Lower lobe of right lung (tissue), 2 donors: ENCODE results near the gene VASH2. TPM values are rescaled to one million over a fixed set of nuclear protein-coding genes. Genes with fewer than 3 reads are reported as not detected.

Experiments
- ATAC-seq, 2 donors: fragments of 200-7000 bp; cut with Tn5 transposase; one replicate each; pipeline ENCODE4 v1.9.1; 2020 to 2022; ENCODE audit warnings: mild to moderate bottlenecking in 2 of 2, moderate library complexity in 2 of 2
- DNase-seq: peaks from one replicate; pipeline ENCODE4 v3.0.0-alpha.2; 2020
- H3K27ac ChIP-seq: fragments of 200-600 bp; one replicate; pipeline ENCODE4 v1.8.0; 2022
- H3K27me3 ChIP-seq: fragments of 200-600 bp; one replicate; pipeline ENCODE4 v1.8.0; 2022; ENCODE audit warnings: low read depth
- H3K36me3 ChIP-seq: fragments of 200-600 bp; one replicate; pipeline ENCODE4 v1.8.0; 2022; ENCODE audit warnings: mild to moderate bottlenecking
- H3K4me1 ChIP-seq: fragments of 200-600 bp; one replicate; pipeline ENCODE4 v1.8.0; 2022
- H3K4me3 ChIP-seq: fragments of 200-600 bp; one replicate; pipeline ENCODE4 v1.8.0; 2022; ENCODE audit warnings: mild to moderate bottlenecking
- H3K9me3 ChIP-seq: fragments of 200-600 bp; one replicate; pipeline ENCODE4 v1.8.0; 2022
- intact Hi-C: fragments of 100-400 bp; cut with DNase I; formaldehyde crosslinking; loops from one replicate; pipeline ENCODE4 v1.11.0; 2022
- total RNA-seq: library from RNA; stranded (reverse); fragmentation: NEBNext Ultra II Directional; extraction: Animal tissue kit (Norgen Biotek cat#: 25700); gene quantifications from one replicate; pipeline ENCODE4 v1.2.1, GENCODE V29; 2021
- TF ChIP-seq, protein P1 (sequence below): fragments of 200-600 bp; IDR thresholded peaks from one replicate; pipeline ENCODE4 v1.8.0; 2022; ENCODE audit warnings: antibody characterized with exemption, mild to moderate bottlenecking
- donor health status: DM: no; HTN: yes; CAD: no; lungs with severe emphysema.

VASH2 gene
- total RNA-seq, 1 donor from 2014 or later: 1.6 TPM

DNA sequence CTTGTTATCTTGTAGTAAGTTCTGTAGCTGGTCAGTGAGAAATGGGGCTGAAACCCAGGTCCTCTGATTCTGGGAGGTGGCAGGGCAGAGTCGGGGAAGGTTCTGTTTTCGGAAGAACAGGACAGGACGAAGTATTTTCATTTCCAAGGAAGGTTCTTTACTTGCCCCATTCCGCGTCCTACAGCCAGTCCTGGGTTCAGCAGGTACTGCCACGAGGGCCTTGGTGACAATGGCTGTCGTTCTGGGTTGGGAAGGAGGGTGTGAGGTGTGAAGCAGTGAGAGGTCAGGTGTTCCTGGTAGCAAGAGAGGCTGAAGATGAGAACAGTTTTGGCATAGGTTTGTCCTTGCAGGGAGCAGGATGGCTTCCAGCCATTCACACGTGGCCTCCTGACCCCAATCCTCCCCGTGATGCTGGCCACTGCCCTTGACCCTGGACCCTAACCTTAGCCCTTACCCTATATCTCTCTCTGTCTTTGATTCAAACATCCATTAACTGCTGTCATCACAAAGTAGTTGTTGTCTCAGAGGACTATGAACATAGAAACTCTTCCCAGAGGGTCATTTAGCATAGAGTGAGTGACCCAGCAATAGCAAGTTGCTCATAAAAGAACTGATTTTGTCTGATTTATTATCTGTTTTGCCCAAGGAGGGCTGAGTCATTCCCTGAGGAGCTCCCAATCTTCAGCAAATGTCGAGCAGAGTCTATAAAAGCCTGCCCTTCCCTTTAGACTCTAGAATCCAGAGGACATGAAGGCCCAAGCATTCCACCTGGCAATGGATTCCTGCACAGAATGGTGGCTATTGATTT is 25.0 kb downstream of the VASH2 start:
- no peak overlapping the region for H3K4me3 ChIP-seq
- no peaks in the 10 kb centered on the region for H3K36me3 ChIP-seq
- no peaks in the 10 kb centered on the region for H3K27me3 ChIP-seq
- ATAC-seq: no peak
- DNase-seq: no peak
- H3K9me3 ChIP-seq: no peaks in the 10 kb centered on the region
- intact Hi-C loops: no loop called here
- peaks cover 4% of the 10 kb centered on the region for H3K4me1 ChIP-seq
- TF ChIP-seq, protein P1, sequence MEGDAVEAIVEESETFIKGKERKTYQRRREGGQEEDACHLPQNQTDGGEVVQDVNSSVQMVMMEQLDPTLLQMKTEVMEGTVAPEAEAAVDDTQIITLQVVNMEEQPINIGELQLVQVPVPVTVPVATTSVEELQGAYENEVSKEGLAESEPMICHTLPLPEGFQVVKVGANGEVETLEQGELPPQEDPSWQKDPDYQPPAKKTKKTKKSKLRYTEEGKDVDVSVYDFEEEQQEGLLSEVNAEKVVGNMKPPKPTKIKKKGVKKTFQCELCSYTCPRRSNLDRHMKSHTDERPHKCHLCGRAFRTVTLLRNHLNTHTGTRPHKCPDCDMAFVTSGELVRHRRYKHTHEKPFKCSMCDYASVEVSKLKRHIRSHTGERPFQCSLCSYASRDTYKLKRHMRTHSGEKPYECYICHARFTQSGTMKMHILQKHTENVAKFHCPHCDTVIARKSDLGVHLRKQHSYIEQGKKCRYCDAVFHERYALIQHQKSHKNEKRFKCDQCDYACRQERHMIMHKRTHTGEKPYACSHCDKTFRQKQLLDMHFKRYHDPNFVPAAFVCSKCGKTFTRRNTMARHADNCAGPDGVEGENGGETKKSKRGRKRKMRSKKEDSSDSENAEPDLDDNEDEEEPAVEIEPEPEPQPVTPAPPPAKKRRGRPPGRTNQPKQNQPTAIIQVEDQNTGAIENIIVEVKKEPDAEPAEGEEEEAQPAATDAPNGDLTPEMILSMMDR: no peak
- no peak overlapping the region for H3K27ac ChIP-seq

DNA sequence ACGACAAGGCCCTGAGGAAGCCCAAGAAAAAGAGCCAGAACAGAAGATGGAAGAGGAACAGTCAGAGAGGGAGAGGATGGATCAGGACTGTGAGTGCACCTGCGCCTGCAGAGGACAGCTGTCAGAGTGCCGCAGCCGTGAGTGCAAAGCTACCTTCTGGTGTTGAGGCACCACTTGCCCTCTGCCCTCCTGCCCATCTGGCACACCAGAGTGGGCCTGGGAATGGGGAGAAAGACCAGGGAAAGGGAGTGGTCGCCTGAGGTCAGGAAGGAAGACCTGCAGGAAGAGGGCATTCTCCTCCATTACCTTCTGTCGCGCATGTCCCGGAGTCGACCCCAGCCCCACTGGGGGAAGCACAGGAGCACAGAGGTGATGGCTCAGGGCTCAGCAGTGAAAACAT is 26.2 kb downstream of the VASH2 start:
- no peak overlapping the region for H3K4me3 ChIP-seq
- DNase-seq: no peak
- H3K9me3 ChIP-seq: no peaks in the 10 kb centered on the region
- no peak overlapping the region for H3K27ac ChIP-seq
- H3K36me3 ChIP-seq: no peaks in the 10 kb centered on the region
- ATAC-seq: no peak
- no peaks in the 10 kb centered on the region for H3K27me3 ChIP-seq
- intact Hi-C loops: no loop called here
- TF ChIP-seq, protein P1: no peak
- peaks cover 17% of the 10 kb centered on the region for H3K4me1 ChIP-seq

DNA sequence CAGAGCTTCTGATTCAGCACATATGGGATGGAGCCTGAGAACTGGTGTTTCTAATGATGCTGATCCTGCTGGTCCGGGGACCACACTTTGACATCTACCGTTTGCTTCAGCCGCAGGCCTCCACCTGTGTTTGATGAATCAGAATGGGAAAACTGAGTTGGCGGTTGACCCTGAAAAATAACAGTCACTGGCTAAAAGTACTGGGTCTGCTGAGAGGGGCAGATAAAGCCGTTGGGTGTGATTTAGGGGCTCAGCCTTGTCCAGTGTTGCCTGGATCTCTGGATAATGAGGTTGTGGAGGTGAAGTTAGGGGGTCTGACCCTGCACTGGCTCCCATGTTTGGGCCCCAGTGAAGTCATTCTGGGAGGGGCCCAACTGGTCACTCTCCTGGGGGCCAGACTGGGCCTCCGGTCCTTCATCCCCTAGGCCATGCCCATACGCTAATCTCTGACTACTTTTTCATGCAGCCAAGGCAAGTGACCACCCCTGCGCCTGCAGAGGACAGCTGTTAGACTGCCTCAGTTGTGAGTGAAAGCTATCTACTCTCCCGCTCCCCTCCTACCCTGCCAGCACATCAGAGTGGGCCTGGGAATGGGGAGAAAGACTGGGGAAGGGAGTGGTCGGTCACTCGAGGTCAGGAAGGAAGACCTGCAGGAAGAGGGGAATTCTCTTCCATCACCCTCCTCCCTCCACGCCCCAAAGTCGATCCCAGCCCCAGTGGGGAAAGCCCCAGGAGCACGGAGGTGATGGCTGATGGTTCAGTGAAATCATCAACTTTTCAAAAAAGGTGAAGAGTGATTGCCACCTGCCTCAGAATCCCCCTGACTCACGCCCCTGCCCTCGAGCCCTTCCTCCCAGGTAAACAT is 27.7 kb downstream of the VASH2 start:
- Histone ChIP-seq H3K36me3 (no peaks in the 10 kb centered on the region), H3K27ac (no peak overlapping the region), H3K4me1 (peaks cover 23% of the 10 kb centered on the region), H3K9me3 (no peaks in the 10 kb centered on the region), H3K27me3 (no peaks in the 10 kb centered on the region), H3K4me3 (no peak overlapping the region)
- TF ChIP-seq, protein P1: no peak
- no peak for DNase-seq
- no peak for ATAC-seq
- intact Hi-C loops: no loop called here

DNA sequence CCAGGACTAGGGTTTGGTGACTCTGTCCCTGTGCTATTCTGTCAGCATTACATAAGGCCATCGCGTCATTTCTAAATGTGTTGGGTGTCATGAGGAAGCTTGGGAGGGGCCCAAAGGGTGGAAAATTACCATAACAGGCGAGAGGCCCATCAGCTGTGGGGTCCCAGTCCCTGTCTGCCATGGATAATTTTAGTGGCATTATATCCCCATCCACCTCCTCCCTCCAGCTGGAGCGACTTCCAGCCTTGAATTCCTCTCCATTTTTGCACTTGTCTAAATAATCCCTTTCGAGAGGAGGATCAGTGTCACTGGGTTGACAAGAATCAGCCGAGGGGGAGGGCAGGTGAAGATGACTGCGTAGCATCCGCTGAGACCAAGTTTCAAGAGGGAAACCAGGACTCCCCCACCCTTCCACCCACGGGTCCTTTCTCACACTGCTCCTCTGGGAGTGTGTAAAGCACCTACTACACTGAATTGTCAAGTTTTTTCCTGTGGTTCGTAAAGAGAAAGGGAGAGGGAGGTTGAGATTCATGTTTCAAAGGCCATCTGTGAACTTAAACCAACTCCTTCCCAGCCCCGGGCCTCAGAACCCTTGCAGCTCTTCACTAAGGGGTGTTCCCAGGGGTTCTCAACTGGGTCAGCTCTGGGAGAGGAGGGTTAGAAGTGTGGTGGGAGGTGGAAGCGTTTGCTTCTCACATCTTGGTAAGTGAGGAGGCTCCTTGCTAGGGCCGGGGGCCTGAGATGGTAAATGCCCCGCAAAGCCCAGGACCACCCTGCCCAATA is 29.2 kb downstream of the VASH2 start:
- Histone ChIP-seq H3K4me1 (peaks cover 23% of the 10 kb centered on the region), H3K9me3 (no peaks in the 10 kb centered on the region), H3K4me3 (no peak overlapping the region), H3K36me3 (no peaks in the 10 kb centered on the region), H3K27ac (no peak overlapping the region), H3K27me3 (no peaks in the 10 kb centered on the region)
- no peak for ATAC-seq
- TF ChIP-seq, protein P1: no peak
- intact Hi-C loops: no loop called here
- no peak for DNase-seq

DNA sequence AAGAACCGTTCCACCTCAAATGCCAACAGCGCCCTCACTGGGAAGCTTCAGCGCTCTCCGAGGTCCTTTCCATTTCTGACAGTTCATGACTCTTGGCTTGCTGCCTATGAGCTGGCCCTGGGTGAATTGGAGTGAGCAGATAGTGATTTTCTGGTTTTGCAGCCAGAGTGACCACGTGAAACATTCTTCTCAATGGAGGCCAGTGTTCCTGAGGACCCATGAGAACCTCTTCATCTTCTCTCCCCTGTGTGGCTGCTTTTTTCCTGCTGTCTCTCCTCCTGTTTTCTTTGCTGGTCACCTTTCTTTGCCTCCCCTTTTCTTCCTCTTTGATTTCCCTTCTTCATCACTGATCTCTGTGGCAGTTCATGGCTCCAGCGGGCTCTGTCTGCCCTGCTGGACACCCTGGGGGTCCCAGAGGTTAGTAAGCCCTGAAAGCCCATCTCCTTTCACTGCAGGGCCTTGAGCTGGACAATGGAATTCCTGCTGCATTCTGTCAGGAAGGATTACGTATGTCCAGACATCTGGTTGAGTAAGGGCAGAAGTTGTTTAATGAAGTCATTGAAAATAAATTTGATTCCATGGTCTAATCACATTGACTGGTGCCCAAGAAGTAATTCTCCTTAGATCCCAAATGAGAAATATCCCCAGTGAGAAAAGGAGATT is 29.9 kb downstream of the VASH2 start:
- TF ChIP-seq, protein P1: no peak
- no peak overlapping the region for H3K4me3 ChIP-seq
- no peak for DNase-seq
- H3K36me3 ChIP-seq: no peaks in the 10 kb centered on the region
- no peaks in the 10 kb centered on the region for H3K9me3 ChIP-seq
- intact Hi-C loops: no loop called here
- ATAC-seq: peak in 1 of 2 donors; percentile 28
- no peaks in the 10 kb centered on the region for H3K27me3 ChIP-seq
- H3K27ac ChIP-seq: peak overlapping the region; percentile 52
- peaks cover 23% of the 10 kb centered on the region for H3K4me1 ChIP-seq
